Psoas muscle (tissue), 8 donors: ENCODE data around the gene TC2N. TPM values are rescaled to one million over a fixed set of nuclear protein-coding genes. Genes with fewer than 3 reads are reported as not detected.
"Not testable (repeated sequence)": the region's sequence is repeated elsewhere in the genome, so short reads cannot be mapped to it uniquely, and the experiment has no call there.

ENCODE experiments used
- ATAC-seq, 4 donors: fragments of 200-7000 bp; cut with Tn5 transposase; one replicate each; pipeline ENCODE4 v1.9.1; 2020; ENCODE audit warnings: moderate library complexity in 3 of 4, mild to moderate bottlenecking in 2 of 4
- DNase-seq, 2 donors: peaks; one replicate each; pipeline ENCODE4 v3.0.0-alpha.2; 2020
- H3K27ac ChIP-seq: fragments of 200-600 bp; one replicate; pipeline ENCODE4 v1.8.0; 2022
- H3K27me3 ChIP-seq, 3 donors: fragments of 200-600 bp in 1 of 3; one replicate each; pipeline versions ENCODE4 v1.6.1 to v1.8.0; 2013 to 2022; ENCODE audit warnings: low read length in 2 of 3, mild to moderate bottlenecking in 2 of 3, moderate library complexity in 1 of 3; ENCODE audit not compliant: insufficient read depth in 3 of 3
- H3K36me3 ChIP-seq, 2 donors: fragments of 200-600 bp in 1 of 2; one replicate each; pipeline versions ENCODE4 v1.6.1 to v1.8.0; 2013 to 2022; ENCODE audit warnings: low read depth in 1 of 2, mild to moderate bottlenecking in 1 of 2, moderate library complexity in 1 of 2; ENCODE audit not compliant: insufficient read depth in 1 of 2
- H3K4me1 ChIP-seq: fragments of 200-600 bp; one replicate; pipeline ENCODE4 v1.8.0; 2022
- H3K4me3 ChIP-seq: fragments of 200-600 bp; one replicate; pipeline ENCODE4 v1.8.0; 2022; ENCODE audit warnings: mild to moderate bottlenecking
- H3K9me3 ChIP-seq: fragments of 200-600 bp; one replicate; pipeline ENCODE4 v1.8.0; 2022
- CTCF ChIP-seq: fragments of 200-600 bp; IDR thresholded peaks from one replicate; pipeline ENCODE4 v1.8.0; 2022; ENCODE audit warnings: antibody characterized with exemption
- WGBS, 3 donors: extraction: QIAGEN DNeasy Blood & Tissue Kit; methylation state at CpG; one replicate each; pipeline versions ENCODE4 v1.1.6 to v1.1.7; 2013; 5-methylcytosine and 5-hydroxymethylcytosine counted together
- intact Hi-C, 2 donors: fragments of 100-400 bp; cut with DNase I; formaldehyde crosslinking; loops; one replicate each; pipeline versions ENCODE4 v1.11.0 to v1.14.2; 2022
- polyA plus RNA-seq, 3 donors: library from polyadenylated mRNA; stranded (reverse); fragments of 200-250 nt; gene quantifications; one replicate each; pipeline ENCODE4 v1.2.3, GENCODE V29; 2013
- total RNA-seq, 4 donors: library from RNA; stranded (reverse); fragmentation: NEBNext Ultra II Directional in 2 of 4; extraction: Animal tissue kit (Norgen Biotek cat#: 25700) in 2 of 4; gene quantifications; one replicate each; pipeline versions ENCODE4 v1.2.1 to v1.2.4, GENCODE V29; 2021 to 2023
- donor health status: healthy with polysubstance abuse.
- donor health status: DM: no; HTN: no; CAD: no; lungs with moderate emphysema.
- donor health status: Bipolar disorder and iron deficiency.
- donor health status: healthy.
- donor health status: DM: yes; HTN: yes; CAD: no.
- donor health status: DM: no; HTN: no; CAD: no.
- donor health status: DM: no; HTN: no; CAD: no.
- donor health status: DM: yes; HTN: yes; CAD: no.

TC2N gene
- total and polyA plus RNA-seq, 7 donors = 1.2 to 4.3 (median 2.3) TPM

GRCh38 chr14:91742621-91743304, 124.6 kb downstream of the TC2N start:
- 90 to 100% (median 92%) methylated on average over 1 of the region's 1 CpG for WGBS, 3 donors
- H3K9me3 ChIP-seq = no peaks in the 10 kb centered on the region
- no peak for ATAC-seq
- DNase-seq = no peak
- no peak overlapping the region for H3K4me3 ChIP-seq
- intact Hi-C loops = no loop called here
- no peaks in the 10 kb centered on the region for H3K27me3 ChIP-seq
- H3K27ac ChIP-seq = no peak overlapping the region
- no peaks in the 10 kb centered on the region for H3K4me1 ChIP-seq
- no peak for TF ChIP-seq CTCF
- H3K36me3 ChIP-seq = no peaks in the 10 kb centered on the region

- H3K9me3 ChIP-seq, H3K27me3 ChIP-seq, H3K4me3 ChIP-seq, H3K36me3 ChIP-seq, intact Hi-C loops, DNase-seq, H3K27ac ChIP-seq, ATAC-seq, H3K4me1 ChIP-seq: not testable (repeated sequence)
- 92 to 99% (median 93%) methylated on average over 2 of the region's 2 CpGs for WGBS, 3 donors
Observed at GRCh38 chr14:91739867-91740266, 127.5 kb downstream of the TC2N start.

- Histone ChIP-seq H3K27ac (no peak overlapping the region), H3K9me3 (no peaks in the 10 kb centered on the region), H3K4me1 (no peaks in the 10 kb centered on the region), H3K27me3 (no peaks in the 10 kb centered on the region), H3K4me3 (no peak overlapping the region), H3K36me3 (no peaks in the 10 kb centered on the region)
- ATAC-seq (no peak), DNase-seq (no peak)
- intact Hi-C loops = no loop called here
- no peak for TF ChIP-seq CTCF
- 91 to 95% (median 91%) methylated on average over 5 of the region's 5 CpGs for WGBS, 3 donors
Observed at GRCh38 chr14:91737619-91738018, 129.7 kb downstream of the TC2N start.

GRCh38 chr14:91732859-91733477, 134.4 kb downstream of the TC2N start:
- intact Hi-C loops = no loop called here
- no peak overlapping the region for H3K4me3 ChIP-seq
- ATAC-seq = no peak

More at GRCh38 chr14:91732859-91733477, 134.4 kb downstream of the TC2N start:
- Histone ChIP-seq H3K27ac (no peak overlapping the region), H3K9me3 (no peaks in the 10 kb centered on the region), H3K4me1 (no peaks in the 10 kb centered on the region), H3K36me3 (no peaks in the 10 kb centered on the region), H3K27me3 (no peaks in the 10 kb centered on the region)
- DNase-seq = no peak
- WGBS, 3 donors = 34 to 47% (median 41%) methylated on average over 2 of the region's 2 CpGs
- TF ChIP-seq CTCF = no peak
